GM21576 (cell line): ENCODE results near the gene BTNL9.
"Not testable (repeated sequence)": the region's sequence is repeated elsewhere in the genome, so short reads cannot be mapped to it uniquely, and the experiment has no call there.

Source experiments
- ATAC-seq: cut with Tn5 transposase; IDR thresholded peaks from one replicate; pipeline ENCODE4 v1.9.1; 2021; ENCODE audit warnings: mild to moderate bottlenecking, moderate library complexity; ENCODE audit not compliant: unreplicated experiment

Gene BTNL9

DNA sequence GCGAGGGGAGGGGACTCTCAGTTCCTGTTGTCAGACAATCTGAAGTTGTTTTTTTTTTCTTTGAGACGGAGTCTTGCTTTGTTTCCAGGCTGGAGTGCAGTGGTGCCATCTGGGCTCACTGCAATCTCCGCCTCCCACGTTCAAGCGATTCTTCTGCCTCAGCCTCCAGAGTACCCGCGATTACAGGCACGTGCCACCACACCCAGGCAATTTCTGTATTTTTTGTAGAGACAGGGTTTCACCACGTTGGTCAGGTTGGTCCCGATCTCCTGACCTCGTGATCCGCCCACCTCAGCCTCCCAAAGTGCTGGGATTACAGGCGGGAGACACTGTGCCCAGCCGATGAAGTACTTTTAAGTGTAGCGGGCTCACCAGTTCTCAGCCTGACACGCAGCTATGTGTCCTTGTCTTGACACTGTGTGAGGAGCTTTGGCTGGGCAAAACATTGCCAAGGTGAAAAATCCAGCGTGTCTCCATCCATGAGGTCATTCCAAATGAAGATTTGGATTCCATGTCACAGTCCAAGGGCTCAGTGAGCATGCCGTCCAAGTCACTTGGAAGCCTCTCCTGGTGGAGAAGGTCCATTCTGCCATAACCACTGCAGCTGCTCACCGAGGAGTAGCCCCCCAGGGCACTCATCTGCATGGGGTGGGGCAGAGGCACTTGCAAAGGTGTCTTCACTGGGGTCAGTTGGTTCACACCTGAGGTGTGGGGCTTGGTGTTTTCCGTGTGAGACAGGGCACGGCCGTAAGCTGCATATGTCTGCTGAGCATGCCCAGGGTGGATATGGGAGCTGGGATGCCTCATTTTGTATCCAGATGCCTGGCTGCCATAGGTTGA lies 58.9 kb downstream of the BTNL9 start:
- no peak for ATAC-seq

GRCh38 chr5:181099602-181100086 lies 59.6 kb downstream of the BTNL9 start:
- ATAC-seq, result no peak

DNA sequence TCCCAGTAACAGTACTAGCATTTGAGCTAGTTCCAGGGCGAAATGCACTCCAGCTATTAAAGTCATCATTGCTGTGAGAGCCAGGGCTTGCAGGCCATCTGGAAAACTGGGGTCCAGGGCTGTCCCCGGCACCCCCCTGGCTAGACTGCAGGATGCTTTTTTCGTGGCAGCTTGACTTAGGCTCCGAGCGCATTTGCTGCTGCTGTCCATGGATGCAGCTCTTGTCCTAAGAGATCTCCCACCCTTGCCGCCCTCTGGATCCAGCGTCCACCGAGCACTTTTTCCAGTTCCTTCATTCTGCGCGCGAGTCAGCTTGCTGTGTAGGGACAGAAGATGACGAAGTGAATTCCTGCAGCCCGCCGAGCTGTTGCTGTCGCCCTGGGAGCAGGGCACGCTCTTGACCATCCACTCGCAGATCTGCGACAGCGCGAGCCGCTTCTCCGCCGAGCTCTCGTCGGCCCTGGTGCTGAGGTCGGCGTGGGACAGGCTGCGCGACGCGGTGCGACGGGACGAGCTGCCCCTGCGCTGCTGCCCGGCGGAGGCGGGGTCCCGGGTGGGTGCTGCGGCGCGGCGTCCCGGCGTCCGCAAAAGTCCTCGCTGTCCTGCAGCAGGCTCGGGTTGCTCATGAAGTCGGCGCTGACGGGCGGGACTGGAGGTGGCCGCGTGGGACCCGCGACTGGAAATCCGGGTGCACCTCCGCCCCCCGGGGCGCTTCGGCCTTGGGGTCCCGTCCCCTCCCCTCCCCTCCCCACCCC lies 60.2 kb downstream of the BTNL9 start:
- no peak for ATAC-seq

GRCh38 chr5:181101030-181101641 lies 61.1 kb downstream of the BTNL9 start:
- ATAC-seq, result not testable (repeated sequence)

DNA sequence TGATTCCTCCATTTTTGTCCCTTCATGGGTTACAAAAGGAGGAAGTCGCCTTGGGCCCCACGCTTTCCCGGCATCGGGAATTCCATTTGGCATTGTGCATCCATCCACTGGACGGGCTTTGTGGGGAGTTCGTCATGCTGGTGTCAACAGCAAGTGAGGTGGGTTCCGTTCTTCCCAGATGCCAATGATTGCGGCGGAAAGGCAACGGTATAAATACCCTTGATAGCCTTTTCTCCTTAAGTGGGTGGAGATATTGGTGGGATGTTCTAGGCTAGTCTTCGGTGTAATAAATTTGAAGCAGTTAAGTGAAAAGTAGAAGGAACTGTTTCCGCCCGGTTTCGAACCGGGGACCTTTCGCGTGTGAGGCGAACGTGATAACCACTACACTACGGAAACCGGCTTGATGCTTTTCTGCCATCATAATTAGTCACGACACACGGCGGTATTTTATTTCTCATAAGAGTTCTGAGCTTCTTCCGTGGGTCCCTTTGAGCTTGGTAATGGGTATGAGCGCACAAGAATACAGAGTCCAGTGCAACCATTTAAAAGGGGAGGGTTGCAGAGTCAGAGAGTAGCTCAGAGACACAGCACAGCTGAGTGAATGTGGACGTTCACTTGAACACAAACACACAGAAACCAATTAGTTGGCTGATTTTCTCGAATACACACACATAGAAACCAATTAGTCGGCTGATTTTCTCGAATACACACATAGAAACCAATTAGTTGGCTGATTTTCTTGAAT lies 62.0 kb downstream of the BTNL9 start:
- ATAC-seq, result not testable (repeated sequence)

GRCh38 chr5:181104259-181104568 lies 64.1 kb downstream of the BTNL9 start:
- ATAC-seq, result not testable (repeated sequence)

DNA sequence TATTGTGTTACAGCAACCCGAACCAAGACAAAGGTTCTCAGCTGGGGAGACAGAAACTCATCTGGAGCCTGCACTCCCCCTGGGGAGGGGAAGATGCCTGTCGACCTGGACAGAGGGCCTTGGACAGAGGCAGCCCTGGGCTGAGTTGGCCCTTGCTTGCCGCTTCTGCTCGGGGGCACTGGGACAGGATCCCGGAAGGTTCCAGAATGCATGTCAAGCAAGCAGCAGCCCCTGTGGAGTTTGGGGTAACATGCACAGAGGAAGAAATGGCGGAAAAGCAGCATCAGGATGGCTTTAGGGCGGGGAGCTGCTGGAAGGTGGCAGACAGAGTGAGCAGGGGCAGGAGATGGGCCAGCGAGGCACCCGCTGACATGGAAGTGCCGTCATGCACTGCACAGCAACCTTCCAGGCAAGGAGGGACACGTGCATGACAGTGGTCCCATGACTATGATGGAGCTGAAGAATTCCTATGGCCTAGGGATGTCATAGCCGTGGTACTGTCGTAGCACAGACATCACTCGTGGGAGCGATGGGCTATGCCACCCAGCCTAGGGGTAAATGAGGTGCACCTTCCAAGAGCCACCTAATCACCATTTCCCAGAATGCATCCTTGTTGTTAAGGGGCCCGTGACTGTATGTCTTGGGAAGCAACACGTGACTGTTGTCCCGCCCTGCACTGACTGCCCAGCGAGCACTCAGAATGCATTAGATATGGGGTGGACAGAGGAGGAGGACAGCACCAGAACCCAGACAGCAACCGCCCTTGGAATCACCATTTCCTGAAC lies 64.7 kb downstream of the BTNL9 start:
- ATAC-seq, result not testable (repeated sequence)

DNA sequence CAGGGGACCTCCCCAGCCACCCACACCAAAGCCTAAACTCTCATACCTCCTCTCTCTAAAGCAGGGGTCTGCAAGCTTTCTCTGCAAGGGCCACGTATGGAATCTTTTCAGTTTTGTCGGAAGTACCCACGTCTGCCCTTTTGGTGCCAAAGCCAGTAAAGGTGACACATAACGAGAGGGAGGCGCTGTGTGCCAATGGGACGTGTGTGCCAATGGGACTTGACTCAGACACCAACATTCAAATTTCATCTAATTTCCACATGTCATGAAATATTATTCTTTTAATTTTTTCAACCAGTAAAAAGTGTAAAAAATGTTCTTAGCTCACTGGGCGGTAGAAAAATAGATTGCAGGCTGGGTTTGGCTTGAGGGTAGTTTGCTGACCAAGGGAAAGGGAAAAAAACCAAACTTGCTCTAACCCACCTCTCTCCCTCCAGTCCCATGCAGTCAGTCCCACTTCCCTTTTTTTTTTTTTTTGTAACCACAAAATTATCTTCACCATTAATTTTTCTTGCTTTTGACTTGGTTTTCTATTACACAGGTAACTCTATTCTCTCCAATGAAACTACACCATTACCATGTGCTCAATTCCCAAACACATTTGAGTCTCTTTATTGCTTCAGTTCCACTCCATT lies 65.4 kb downstream of the BTNL9 start:
- ATAC-seq, result no peak

- ATAC-seq, result no peak
Measured at GRCh38 chr5:181107699-181108098, 67.6 kb downstream of the BTNL9 start.

DNA sequence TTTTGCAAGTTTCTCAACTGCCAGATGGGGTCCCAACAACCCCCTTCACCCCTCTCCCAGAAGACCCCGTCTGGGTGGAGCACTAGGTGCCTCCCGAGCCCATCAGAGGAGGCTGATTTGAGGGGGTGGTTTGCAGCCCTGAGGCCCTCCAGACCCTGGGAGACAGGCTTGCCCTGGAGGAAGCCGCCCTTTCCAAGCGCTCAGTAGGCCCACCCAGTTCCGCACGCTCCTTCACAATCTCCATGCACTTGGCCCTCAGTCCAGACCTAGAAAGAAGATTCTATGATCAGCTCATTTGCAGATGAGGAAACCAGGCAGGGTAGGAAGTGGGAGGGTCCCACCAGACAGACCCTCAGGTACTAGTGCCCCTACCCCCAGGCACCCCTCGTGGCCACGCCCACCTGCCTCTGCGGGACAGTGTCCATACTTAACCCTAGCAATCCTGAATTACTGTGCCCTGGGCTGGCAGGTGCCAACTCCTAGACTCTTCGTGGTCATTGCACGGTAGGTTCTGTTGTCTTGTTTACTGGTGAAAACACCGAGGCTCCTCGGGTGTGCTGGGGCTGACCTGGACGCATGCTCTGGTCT lies 68.6 kb downstream of the BTNL9 start:
- ATAC-seq, result no peak

- ATAC-seq, result no peak
Measured at GRCh38 chr5:181109489-181110013, 69.5 kb downstream of the BTNL9 start.

- no peak for ATAC-seq
Measured at GRCh38 chr5:181111010-181111409, 70.9 kb downstream of the BTNL9 start.
